OCI-LY7 (cell line): ENCODE measurements around the gene LMAN2L. TPM values are rescaled to one million over a fixed set of nuclear protein-coding genes. Genes with fewer than 3 reads are reported as not detected.

Experiments
- BruUV-seq: library from RNA; stranded (reverse); fragments of 400-500 nt; replicated peaks from 2 replicates; lab custom pipeline; 2021; lab: Mats Ljungman, UMichigan
- CTCF ChIA-PET: fragments of 300-600 bp; sonication (Branson Sonifier 250); formaldehyde crosslinking; loops from one replicate; lab custom pipeline; 2022; ENCODE audit warnings: antibody characterized with exemption; ENCODE audit not compliant: unreplicated experiment; lab: Charles Lee
- POLR2A ChIA-PET: fragments of 300-600 bp; sonication (Branson Sonifier 250); formaldehyde crosslinking; loops from one replicate; lab custom pipeline; 2022; ENCODE audit warnings: antibody characterized with exemption; lab: Charles Lee
- DNase-seq: peaks from one replicate; pipeline ENCODE4 v3.0.0-alpha.2; 2015; ENCODE audit warnings: low spot score
- H2AFZ ChIP-seq: fragments of 200-600 bp; sonication (generic), shearing (Covaris generic); 2 replicates; pipeline ENCODE4 v1.6.1; 2014; ENCODE audit warnings: mild to moderate bottlenecking, antibody characterized with exemption, low read length, moderate library complexity
- H3K27ac ChIP-seq: fragments of 200-600 bp; sonication (generic); 2 replicates; pipeline ENCODE4 v1.5.1; 2014; ENCODE audit warnings: mixed run types, low read depth, mild to moderate bottlenecking, moderate library complexity, low read length, inconsistent platforms; ENCODE audit not compliant: poor library complexity, severe bottlenecking
- H3K36me3 ChIP-seq: fragments of 200-600 bp; sonication (generic); 2 replicates; pipeline ENCODE4 v1.6.1; 2014; ENCODE audit warnings: mild to moderate bottlenecking, antibody characterized with exemption, low read length, moderate library complexity, mixed read lengths; ENCODE audit not compliant: insufficient read depth
- H3K4me1 ChIP-seq: fragments of 200-600 bp; sonication (generic); 2 replicates; pipeline ENCODE4 v1.5.1; 2014; ENCODE audit warnings: mild to moderate bottlenecking, low read length; ENCODE audit not compliant: insufficient read depth, poor library complexity, severe bottlenecking
- H3K4me2 ChIP-seq: fragments of 200-600 bp; sonication (generic); 2 replicates; pipeline ENCODE4 v1.6.1; 2014; ENCODE audit warnings: mild to moderate bottlenecking, low read length
- H3K4me3 ChIP-seq: fragments of 200-600 bp; sonication (generic); 2 replicates; pipeline ENCODE4 v1.5.1; 2014; ENCODE audit warnings: mild to moderate bottlenecking, low read depth, low read length; ENCODE audit not compliant: poor library complexity, severe bottlenecking
- H3K79me2 ChIP-seq: fragments of 200-600 bp; sonication (generic); 2 replicates; pipeline ENCODE4 v1.6.1; 2016; ENCODE audit warnings: low read depth, mild to moderate bottlenecking, low read length, moderate library complexity, mixed read lengths; ENCODE audit not compliant: insufficient read depth
- H3K9me2 ChIP-seq: fragments of 200-600 bp; sonication (generic); 2 replicates; pipeline ENCODE4 v1.6.1; 2016; ENCODE audit warnings: mild to moderate bottlenecking, low read length, mixed read lengths; ENCODE audit not compliant: insufficient read depth
- H3K9me3 ChIP-seq: fragments of 200-600 bp; sonication (generic); 2 replicates; pipeline ENCODE4 v1.6.1; 2014; ENCODE audit warnings: mild to moderate bottlenecking, mixed run types, low read length, mixed read lengths
- H4K20me1 ChIP-seq: fragments of 200-600 bp; sonication (generic); 2 replicates; pipeline ENCODE4 v1.6.1; 2014; ENCODE audit warnings: mild to moderate bottlenecking, antibody characterized with exemption, low read length, moderate library complexity, mixed read lengths; ENCODE audit not compliant: insufficient read depth
- CTCF ChIP-seq: fragments of 200-600 bp; sonication (generic); conservative IDR thresholded peaks from 2 replicates; pipeline ENCODE4 v1.5.1; 2014; ENCODE audit warnings: mild to moderate bottlenecking, antibody characterized with exemption, low read length, moderate library complexity, mixed read lengths
- EZH2phosphoT487 ChIP-seq: fragments of 200-600 bp; sonication (generic); IDR thresholded peaks from 2 replicates; pipeline ENCODE4 v1.6.1; 2018; ENCODE audit warnings: low read depth, borderline replicate concordance, mild to moderate bottlenecking, mixed run types, antibody characterized with exemption, low read length, moderate library complexity, mixed read lengths
- intact Hi-C: fragments of 100-400 bp; cut with micrococcal nuclease; formaldehyde crosslinking; loops from one replicate; pipeline ENCODE4 v1.10.0; 2022; ENCODE audit not compliant: unreplicated experiment
- total RNA-seq, 2 experiments: library from RNA; depleted of rRNA in 1 of 2; stranded (reverse); fragments of >200 nt in 1 of 2; shearing (Covaris generic) in 1 of 2; gene quantifications; 2 replicates each; pipeline ENCODE4 v1.2.3, GENCODE V29; 2014 to 2022

The LMAN2L gene
- total RNA-seq, 2 experiments from 2014 or later, result 11.3 to 12.9 TPM

DNA sequence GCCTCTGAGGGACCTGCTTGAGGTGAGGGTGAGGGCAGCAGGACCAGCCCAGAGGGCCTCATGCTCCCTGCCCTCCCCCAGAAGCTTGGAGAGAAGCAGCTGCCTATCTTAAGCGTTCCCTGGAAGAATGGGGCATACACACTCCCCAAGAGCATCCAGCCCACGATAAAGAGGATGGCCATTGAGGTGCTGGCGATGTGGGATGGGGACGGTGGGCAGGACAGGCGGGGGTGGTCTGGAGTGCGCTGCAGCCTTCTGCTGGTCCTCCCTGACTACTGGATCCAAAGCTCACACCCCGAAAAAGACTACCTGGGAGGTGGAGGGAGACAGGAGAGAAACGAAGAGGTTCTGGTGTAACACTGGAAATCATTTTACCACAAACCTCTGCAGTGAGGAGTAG, 45.6 kb downstream of the LMAN2L start:
- ChIA-PET POLR2A (no interaction called here), CTCF (no interaction called here)
- Histone ChIP-seq H3K9me3 (no peaks in the 10 kb centered on the region), H3K36me3 (no peaks in the 10 kb centered on the region), H3K4me2 (no peak overlapping the region), H3K79me2 (no peaks in the 10 kb centered on the region), H3K9me2 (no peaks in the 10 kb centered on the region), H3K4me1 (no peaks in the 10 kb centered on the region), H3K4me3 (no peak overlapping the region), H4K20me1 (no peaks in the 10 kb centered on the region), H3K27ac (no peak overlapping the region), H2AFZ (no peak overlapping the region)
- intact Hi-C loops, result no loop called here
- BruUV-seq, result no TSS peak
- DNase-seq, result no peak
- TF ChIP-seq CTCF, result no peak
- TF ChIP-seq EZH2phosphoT487, result no peak

GRCh38 chr2:96693286-96694200, 46.3 kb downstream of the LMAN2L start:
- Histone ChIP-seq H2AFZ (no peak overlapping the region), H3K4me1 (no peaks in the 10 kb centered on the region), H3K4me3 (no peak overlapping the region), H3K4me2 (no peak overlapping the region), H4K20me1 (no peaks in the 10 kb centered on the region), H3K9me3 (no peaks in the 10 kb centered on the region), H3K36me3 (no peaks in the 10 kb centered on the region), H3K27ac (no peak overlapping the region), H3K9me2 (no peaks in the 10 kb centered on the region), H3K79me2 (no peaks in the 10 kb centered on the region)
- intact Hi-C loops, result no loop called here
- no peak for TF ChIP-seq EZH2phosphoT487
- ChIA-PET CTCF (no interaction called here), POLR2A (no interaction called here)
- DNase-seq, result no peak
- no TSS peak for BruUV-seq

DNA sequence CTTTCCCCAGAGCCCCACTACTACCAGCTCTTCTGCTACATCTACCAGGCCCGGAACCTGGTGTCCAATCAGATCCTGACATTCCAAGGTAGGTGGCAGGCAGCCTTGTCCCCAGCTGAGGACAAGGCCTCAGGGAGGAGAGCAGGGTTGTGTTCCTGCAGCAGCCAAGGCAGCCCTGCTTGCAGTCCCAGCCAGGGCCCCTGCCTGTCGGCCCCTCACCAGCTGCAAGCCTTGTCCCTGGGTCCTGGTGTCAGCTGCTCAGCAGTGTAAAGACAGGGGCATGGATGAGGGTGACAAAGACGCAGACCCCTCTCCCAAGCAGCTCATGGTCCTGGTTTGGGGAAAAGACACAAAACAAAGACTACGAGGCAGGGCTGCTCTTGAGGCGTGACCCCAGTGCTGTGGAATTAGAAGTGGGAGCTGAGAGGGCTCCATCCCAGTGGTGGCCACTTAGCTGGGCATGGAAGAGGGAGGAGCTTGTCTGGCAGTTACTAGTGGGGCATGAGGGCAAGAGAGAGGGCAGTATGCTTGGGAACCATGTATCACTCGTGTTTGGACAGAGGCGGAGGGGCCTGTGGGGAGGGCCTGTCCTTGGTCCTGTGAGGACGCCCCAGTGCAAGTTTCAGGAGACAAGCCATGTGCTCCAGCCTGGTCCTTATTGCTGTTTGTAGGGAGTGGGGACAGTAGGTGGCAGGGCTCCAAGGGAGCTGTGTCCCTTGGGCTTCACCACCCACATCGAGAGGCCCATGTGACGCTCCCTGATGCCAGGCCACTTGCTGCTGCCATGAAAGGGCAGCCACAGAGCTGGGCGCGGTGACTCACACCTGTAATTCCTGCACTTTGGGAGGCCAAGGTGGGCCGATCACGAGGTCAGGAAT, 47.5 kb downstream of the LMAN2L start:
- Histone ChIP-seq H3K36me3 (no peaks in the 10 kb centered on the region), H3K27ac (no peak overlapping the region), H3K4me3 (no peak overlapping the region), H2AFZ (no peak overlapping the region), H3K9me2 (no peaks in the 10 kb centered on the region), H4K20me1 (no peaks in the 10 kb centered on the region), H3K9me3 (no peaks in the 10 kb centered on the region), H3K79me2 (no peaks in the 10 kb centered on the region), H3K4me2 (no peak overlapping the region), H3K4me1 (no peaks in the 10 kb centered on the region)
- intact Hi-C loops, result no loop called here
- CTCF ChIA-PET, result no interaction called here
- POLR2A ChIA-PET, result no interaction called here
- TF ChIP-seq CTCF (no peak), EZH2phosphoT487 (no peak)
- no TSS peak for BruUV-seq
- no peak for DNase-seq
